Measurements from ENCODE around the gene TMEM59. TPM values are rescaled to one million over a fixed set of nuclear protein-coding genes. Genes with fewer than 3 reads are reported as not detected.
"Not testable (repeated sequence)": the region's sequence is repeated elsewhere in the genome, so short reads cannot be mapped to it uniquely, and the experiment has no call there.

Gene TMEM59
- polyA plus RNA-seq, 1 experiment = 615 TPM

- TF ChIP-seq CTCF (IDR thresholded peaks at IDR 0.05; ENCODE audit: insufficient read depth, low read depth, low read length) = no peak
- no peak overlapping the region for H3K4me3 ChIP-seq (ENCODE audit: low read depth, low read length)
- H3K36me3 ChIP-seq (ENCODE audit: control insufficient read depth, insufficient read depth, low read length) = no peaks in the 10 kb centered on the region
- POLR2A ChIA-PET = no interaction called here
- H3K27me3 ChIP-seq (ENCODE audit: control insufficient read depth, insufficient read depth, low read length) = no peaks in the 10 kb centered on the region
- CTCF ChIA-PET = interaction anchor here (0.7 kb wide), 1 partner anchor 117 kb away, joined by 3 read pairs; no protein-coding TSS in a partner anchor
- DNase-seq (ENCODE audit: low read depth) = no peak
These were observed 25.2 kb downstream of the TMEM59 start for GRCh38 chr1:54027848-54028247.

GRCh38 chr1:54024811-54025210 lies 28.2 kb downstream of the TMEM59 start:
- H3K4me3 ChIP-seq (ENCODE audit: low read depth, low read length); DNase-seq (ENCODE audit: low read depth); POLR2A ChIA-PET; H3K36me3 ChIP-seq (ENCODE audit: control insufficient read depth, insufficient read depth, low read length); H3K27me3 ChIP-seq (ENCODE audit: control insufficient read depth, insufficient read depth, low read length); CTCF ChIA-PET: not testable (repeated sequence)

GRCh38 chr1:54024358-54024757 lies 28.6 kb downstream of the TMEM59 start:
- H3K27me3 ChIP-seq (ENCODE audit: control insufficient read depth, insufficient read depth, low read length) = no peaks in the 10 kb centered on the region
- H3K36me3 ChIP-seq (ENCODE audit: control insufficient read depth, insufficient read depth, low read length) = no peaks in the 10 kb centered on the region
- DNase-seq (ENCODE audit: low read depth) = no peak
- POLR2A ChIA-PET = no interaction called here
- no peak for TF ChIP-seq CTCF (IDR thresholded peaks at IDR 0.05; ENCODE audit: insufficient read depth, low read depth, low read length)
- no peak overlapping the region for H3K4me3 ChIP-seq (ENCODE audit: low read depth, low read length)
- CTCF ChIA-PET = no interaction called here

- POLR2A ChIA-PET; DNase-seq (ENCODE audit: low read depth); H3K27me3 ChIP-seq (ENCODE audit: control insufficient read depth, insufficient read depth, low read length); H3K36me3 ChIP-seq (ENCODE audit: control insufficient read depth, insufficient read depth, low read length); H3K4me3 ChIP-seq (ENCODE audit: low read depth, low read length): not testable (repeated sequence)
- CTCF ChIA-PET = interaction anchor here (1.6 kb wide), 1 partner anchor 12 kb away, joined by 3 read pairs; no protein-coding TSS in a partner anchor
These were observed 33.3 kb downstream of the TMEM59 start for GRCh38 chr1:54019562-54020176.

GRCh38 chr1:54018635-54019034 lies 34.4 kb downstream of the TMEM59 start:
- ChIA-PET POLR2A (no interaction called here), CTCF (interaction anchor here (1.2 to 1.6 kb wide), 3 partner anchors 11 to 158 kb away, joined by 3 to 4 read pairs (median 3); no protein-coding TSS in a partner anchor)
- TF ChIP-seq CTCF (IDR thresholded peaks at IDR 0.05; ENCODE audit: insufficient read depth, low read depth, low read length) = no peak
- Histone ChIP-seq H3K4me3 (ENCODE audit: low read depth, low read length) (no peak overlapping the region), H3K27me3 (ENCODE audit: control insufficient read depth, insufficient read depth, low read length) (peaks cover 9% of the 10 kb centered on the region), H3K36me3 (ENCODE audit: control insufficient read depth, insufficient read depth, low read length) (no peaks in the 10 kb centered on the region)
- no peak for DNase-seq (ENCODE audit: low read depth)

GRCh38 chr1:54017979-54018378 lies 35.0 kb downstream of the TMEM59 start, which contains the start of gene LDLRAD1:
TSS of gene LDLRAD1 (minus strand) at chr1:54018186. CDS start at chr1:54018112, 74 bp downstream.
- TF ChIP-seq CTCF (IDR thresholded peaks at IDR 0.05; ENCODE audit: insufficient read depth, low read depth, low read length) = no peak
- CTCF ChIA-PET = interaction anchor here (1.2 to 1.6 kb wide), 3 partner anchors 10 to 158 kb away, joined by 3 to 4 read pairs (median 3); no protein-coding TSS in a partner anchor
- Histone ChIP-seq H3K27me3 (ENCODE audit: control insufficient read depth, insufficient read depth, low read length) (peaks cover 11% of the 10 kb centered on the region), H3K36me3 (ENCODE audit: control insufficient read depth, insufficient read depth, low read length) (no peaks in the 10 kb centered on the region), H3K4me3 (ENCODE audit: low read depth, low read length) (no peak within 1 kb of the TSS)
- POLR2A ChIA-PET = no interaction called here
- no peak for DNase-seq (ENCODE audit: low read depth)
